ENCODE results near the gene AKR7A2. TPM values are rescaled to one million over a fixed set of nuclear protein-coding genes. Genes with fewer than 3 reads are reported as not detected.

The AKR7A2 gene
- total RNA-seq, 3 donors from 2014 or later: 57.9 to 85.2 (median 72.1) TPM

GRCh38 chr1:19329188-19329587, 17.2 kb upstream of the AKR7A2 start:
- DNase-seq: no peak
- H3K4me1 ChIP-seq (ENCODE audit: low read depth): no peaks in the 10 kb centered on the region
- H3K9me3 ChIP-seq: no peaks in the 10 kb centered on the region
- ATAC-seq: no peak
- H3K4me3 ChIP-seq: no peak overlapping the region
- no peaks in the 10 kb centered on the region for H3K36me3 ChIP-seq (ENCODE audit: low read depth)
- intact Hi-C loops (cut with DNase I, micrococcal nuclease): no loop called here
- TF ChIP-seq, protein P1, sequence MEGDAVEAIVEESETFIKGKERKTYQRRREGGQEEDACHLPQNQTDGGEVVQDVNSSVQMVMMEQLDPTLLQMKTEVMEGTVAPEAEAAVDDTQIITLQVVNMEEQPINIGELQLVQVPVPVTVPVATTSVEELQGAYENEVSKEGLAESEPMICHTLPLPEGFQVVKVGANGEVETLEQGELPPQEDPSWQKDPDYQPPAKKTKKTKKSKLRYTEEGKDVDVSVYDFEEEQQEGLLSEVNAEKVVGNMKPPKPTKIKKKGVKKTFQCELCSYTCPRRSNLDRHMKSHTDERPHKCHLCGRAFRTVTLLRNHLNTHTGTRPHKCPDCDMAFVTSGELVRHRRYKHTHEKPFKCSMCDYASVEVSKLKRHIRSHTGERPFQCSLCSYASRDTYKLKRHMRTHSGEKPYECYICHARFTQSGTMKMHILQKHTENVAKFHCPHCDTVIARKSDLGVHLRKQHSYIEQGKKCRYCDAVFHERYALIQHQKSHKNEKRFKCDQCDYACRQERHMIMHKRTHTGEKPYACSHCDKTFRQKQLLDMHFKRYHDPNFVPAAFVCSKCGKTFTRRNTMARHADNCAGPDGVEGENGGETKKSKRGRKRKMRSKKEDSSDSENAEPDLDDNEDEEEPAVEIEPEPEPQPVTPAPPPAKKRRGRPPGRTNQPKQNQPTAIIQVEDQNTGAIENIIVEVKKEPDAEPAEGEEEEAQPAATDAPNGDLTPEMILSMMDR (IDR thresholded peaks at IDR 0.05): no peak

GRCh38 chr1:19328486-19328885, 16.5 kb upstream of the AKR7A2 start:
- DNase-seq (no peak), ATAC-seq (no peak)
- TF ChIP-seq, protein P1 (IDR thresholded peaks at IDR 0.05): no peak
- no peaks in the 10 kb centered on the region for H3K36me3 ChIP-seq (ENCODE audit: low read depth)
- H3K9me3 ChIP-seq: no peaks in the 10 kb centered on the region
- no peaks in the 10 kb centered on the region for H3K4me1 ChIP-seq (ENCODE audit: low read depth)
- intact Hi-C loops (cut with DNase I, micrococcal nuclease): no loop called here
- H3K4me3 ChIP-seq: no peak overlapping the region

GRCh38 chr1:19327736-19328135, 15.8 kb upstream of the AKR7A2 start:
- Histone ChIP-seq H3K36me3 (ENCODE audit: low read depth) (no peaks in the 10 kb centered on the region), H3K4me3 (no peak overlapping the region), H3K9me3 (no peaks in the 10 kb centered on the region), H3K4me1 (ENCODE audit: low read depth) (no peaks in the 10 kb centered on the region)
- no peak for ATAC-seq
- TF ChIP-seq, protein P1 (IDR thresholded peaks at IDR 0.05): no peak
- no peak for DNase-seq
- intact Hi-C loops (cut with DNase I, micrococcal nuclease): no loop called here

GRCh38 chr1:19327301-19327700, 15.4 kb upstream of the AKR7A2 start:
- TF ChIP-seq, protein P1 (IDR thresholded peaks at IDR 0.05): no peak
- intact Hi-C loops (cut with DNase I, micrococcal nuclease): no loop called here
- H3K36me3 ChIP-seq (ENCODE audit: low read depth): no peaks in the 10 kb centered on the region
- no peak overlapping the region for H3K4me3 ChIP-seq
- no peaks in the 10 kb centered on the region for H3K9me3 ChIP-seq
- no peak for ATAC-seq
- H3K4me1 ChIP-seq (ENCODE audit: low read depth): no peaks in the 10 kb centered on the region
- no peak for DNase-seq

DNA sequence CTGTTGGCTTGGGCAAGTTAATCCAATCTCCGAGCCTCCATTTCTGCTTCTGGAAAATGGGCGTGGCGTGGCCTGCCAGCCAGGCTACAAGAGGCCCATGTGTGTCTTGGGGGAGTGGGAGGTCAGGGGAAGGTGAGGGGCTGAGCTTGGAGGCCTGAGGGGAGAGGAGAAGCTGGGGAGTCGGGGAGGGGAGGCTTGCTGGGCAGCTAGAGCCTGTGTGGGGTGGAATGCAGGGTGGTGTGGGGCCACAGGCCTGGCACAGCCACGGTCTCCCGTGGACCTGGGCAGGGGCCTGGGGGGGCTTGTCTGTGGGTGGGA, 14.8 kb upstream of the AKR7A2 start:
- TF ChIP-seq, protein P1 (IDR thresholded peaks at IDR 0.05): no peak
- no peak for DNase-seq
- Histone ChIP-seq H3K36me3 (ENCODE audit: low read depth) (no peaks in the 10 kb centered on the region), H3K4me1 (ENCODE audit: low read depth) (no peaks in the 10 kb centered on the region), H3K9me3 (no peaks in the 10 kb centered on the region), H3K4me3 (no peak overlapping the region)
- ATAC-seq: no peak
- intact Hi-C loops (cut with DNase I, micrococcal nuclease): no loop called here

Measured in mucosa of descending colon (tissue), 3 donors.